NCI-H1930 (cell line): ENCODE results near the gene TMEM242.
A peak's percentile ranks its signal among the peaks of the same experiment; 100 is the strongest.

Source experiments
- DNase-seq, 2 experiments: peaks; one replicate each; lab custom pipeline; 2025; lab: John Stamatoyannopoulos, UW

The TMEM242 gene

DNA sequence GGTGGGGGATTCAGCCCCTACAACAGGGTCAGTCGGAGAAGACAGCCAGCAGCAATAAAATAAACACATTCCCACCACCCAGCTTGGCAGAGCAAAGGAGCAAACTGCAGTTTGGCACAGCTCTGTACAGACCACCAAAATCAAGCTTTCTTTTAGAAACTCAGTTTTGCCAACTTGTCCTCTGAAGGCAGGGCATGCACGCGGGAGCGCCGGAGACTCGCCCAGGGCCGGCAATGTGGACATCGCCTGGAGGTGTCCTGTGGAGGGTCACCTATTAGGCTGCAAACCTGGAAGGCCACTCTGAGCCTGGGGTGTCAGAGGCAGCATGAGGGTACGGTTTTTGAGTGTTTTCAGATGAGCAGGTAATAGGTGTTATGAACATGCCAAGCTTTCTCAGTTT, 34.7 kb downstream of the TMEM242 start:
- DNase-seq: no peak

- no peak for DNase-seq
Observed at GRCh38 chr6:157287923-157288322, 35.4 kb downstream of the TMEM242 start.

DNA sequence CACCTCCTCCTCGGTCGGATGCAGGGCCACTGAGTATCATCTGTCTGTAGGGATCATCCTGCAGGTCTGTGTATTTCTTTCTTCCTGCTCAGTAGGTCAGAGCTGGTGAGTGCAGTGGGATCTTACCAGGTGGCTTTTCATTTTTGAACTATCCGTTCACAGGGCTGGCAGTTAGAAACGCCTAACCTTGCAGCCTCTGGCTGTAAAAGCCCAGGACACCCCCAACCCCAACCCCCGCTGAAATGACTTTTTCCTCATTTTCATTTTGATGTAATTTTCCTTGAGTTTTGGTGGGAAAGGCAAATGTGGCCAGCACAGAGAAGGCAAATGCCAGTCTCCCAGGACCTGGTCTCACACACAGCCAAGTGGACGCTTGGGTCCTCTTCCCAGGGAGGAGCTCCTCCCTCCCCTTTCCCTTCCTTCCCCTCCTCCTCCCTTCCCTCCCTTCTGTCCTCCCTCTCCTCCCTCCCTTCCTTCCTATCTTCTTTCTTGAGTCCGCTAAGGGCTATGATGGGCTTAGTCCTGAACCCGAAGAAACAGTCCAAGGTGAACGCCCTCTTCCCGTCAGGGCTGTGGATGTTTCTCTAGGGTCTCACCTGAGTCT, 36.0 kb downstream of the TMEM242 start:
- no peak for DNase-seq

- no peak for DNase-seq
Observed at GRCh38 chr6:157285422-157285779, 37.9 kb downstream of the TMEM242 start.

DNA sequence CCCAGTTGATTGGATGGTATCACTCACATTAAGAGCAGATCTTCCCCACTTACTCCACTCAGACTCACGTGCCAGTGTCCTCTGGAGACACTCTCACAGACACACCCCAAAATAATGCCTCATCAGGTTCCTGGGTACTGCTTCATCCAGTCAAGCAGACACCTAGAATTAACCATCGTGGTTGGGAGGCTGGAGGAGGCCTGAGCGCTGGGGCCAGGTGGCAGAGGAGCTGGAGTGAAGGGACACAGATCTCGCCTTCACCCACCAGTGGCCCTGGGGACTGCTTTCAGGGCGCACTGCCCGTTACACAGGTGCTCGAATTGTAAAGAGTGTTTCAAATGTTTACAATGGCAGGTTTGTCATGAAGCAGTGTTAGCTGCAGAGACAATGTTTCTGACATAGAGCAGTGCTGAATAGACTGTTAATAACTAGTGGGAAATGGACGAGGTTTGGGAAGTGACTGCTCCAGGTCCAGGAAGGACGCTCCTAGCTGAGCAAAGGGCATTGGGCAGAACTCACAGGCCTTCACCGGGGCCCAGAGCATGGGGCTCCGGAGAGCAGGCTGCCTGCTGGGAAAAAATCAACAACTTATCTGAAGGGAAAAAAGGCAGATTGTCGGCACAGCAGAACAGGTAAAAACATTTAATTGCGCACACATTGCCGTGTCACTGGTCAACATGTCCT, 38.4 kb downstream of the TMEM242 start:
- DNase-seq: no peak

DNA sequence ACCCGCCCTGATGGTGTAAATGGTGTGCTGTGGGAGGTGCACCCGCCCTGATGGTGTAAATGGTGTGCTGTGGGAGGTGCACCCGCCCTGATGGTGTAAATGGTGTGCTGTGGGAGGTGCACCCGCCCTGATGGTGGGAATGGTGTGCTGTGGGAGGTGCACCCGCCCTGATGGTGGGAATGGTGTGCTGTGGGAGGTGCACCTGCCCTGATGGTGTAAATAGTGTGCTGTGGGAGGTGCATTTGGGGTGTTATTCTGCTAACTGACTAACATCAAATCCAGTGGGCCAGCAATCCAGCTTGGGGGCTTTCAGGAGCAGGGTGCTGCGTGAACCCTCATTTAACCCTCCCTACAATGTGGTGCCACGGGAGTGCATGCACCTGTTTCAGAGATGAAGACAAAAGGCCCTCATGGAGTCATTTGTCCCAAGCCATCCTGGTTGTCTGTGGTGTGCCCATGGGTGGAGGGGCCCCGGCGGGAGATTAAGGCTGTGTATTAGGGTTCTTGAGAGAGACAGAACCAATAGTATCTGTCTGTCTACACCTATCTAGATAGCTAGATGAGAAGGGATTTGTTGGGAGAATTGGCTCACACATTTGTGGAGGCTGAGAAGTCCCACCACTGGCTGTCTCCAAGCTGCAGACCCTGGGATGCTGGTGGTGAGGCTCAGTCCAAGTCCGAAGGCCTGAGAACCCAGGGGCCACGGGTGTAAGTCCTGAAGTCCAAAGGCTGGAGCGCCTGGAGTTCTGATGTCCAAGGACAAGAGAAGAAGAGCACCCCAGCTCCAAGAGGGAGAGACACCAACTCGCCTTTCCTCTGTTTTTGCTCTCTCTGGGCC, 39.2 kb downstream of the TMEM242 start:
- DNase-seq: no peak

GRCh38 chr6:157283330-157283898, 39.9 kb downstream of the TMEM242 start:
- no peak for DNase-seq

DNA sequence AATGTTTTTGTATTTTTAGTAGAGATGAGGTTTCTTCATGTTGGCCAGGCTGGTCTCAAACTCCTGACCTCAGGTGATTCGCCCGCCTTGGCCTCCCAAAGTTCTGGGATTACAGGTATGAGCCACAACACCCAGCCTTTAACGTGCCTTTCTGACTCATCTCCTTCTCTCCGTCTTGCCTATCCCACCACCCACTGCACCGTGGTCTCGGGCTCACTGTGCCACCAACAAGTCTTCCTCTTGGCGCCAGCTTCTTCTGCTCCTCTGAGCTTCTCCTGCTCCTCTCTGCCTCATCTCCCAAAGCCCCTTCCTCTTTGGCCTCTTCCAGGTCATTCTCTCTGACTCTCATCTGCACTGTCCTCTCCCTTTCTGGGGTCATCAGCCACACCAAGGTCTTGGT, 41.0 kb downstream of the TMEM242 start:
- DNase-seq: no peak

DNA sequence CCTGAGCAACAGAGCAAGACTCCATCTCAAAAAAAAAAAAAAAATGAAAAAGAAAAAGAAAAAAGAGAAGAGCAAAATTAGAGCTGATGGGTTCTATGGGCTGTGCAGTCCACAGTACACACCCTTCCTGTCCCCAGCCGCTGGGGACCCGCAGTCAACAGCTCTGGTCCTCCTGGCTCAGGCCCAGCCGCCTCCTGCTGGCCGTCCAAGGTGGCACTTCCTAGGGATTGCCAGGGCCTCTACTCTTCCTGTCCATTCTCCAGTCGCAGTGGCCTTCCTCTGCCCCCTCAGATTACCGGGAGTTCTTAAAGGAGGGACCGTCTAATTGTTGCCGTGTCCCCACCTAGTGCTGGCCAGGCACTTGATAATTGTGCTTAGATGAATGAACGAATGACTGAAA, 41.7 kb downstream of the TMEM242 start:
- no peak for DNase-seq

GRCh38 chr6:157280947-157281346, 42.4 kb downstream of the TMEM242 start:
- no peak for DNase-seq

- no peak for DNase-seq
Observed at GRCh38 chr6:157280157-157280556, 43.2 kb downstream of the TMEM242 start.

GRCh38 chr6:157278171-157278570, 45.1 kb downstream of the TMEM242 start:
- no peak for DNase-seq

DNA sequence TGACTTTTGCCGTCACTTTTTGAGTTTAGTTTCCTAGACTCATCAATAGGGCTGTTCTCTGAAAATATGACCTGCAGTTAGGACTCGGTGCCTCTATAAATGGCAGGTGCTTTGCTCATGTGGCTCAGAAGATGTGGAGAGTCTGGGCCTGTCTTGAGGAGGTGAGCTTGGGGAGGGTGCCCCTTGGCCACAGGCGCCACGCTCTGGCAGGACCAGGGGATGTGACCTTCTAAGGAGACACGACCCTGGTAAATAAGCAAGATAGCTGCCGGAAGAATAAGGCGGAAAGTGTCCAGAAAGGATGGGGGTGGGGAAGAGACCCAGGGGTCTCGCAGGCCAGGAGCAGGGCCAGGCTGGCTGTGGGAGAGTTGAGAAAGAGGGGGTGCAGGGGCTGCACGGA, 46.6 kb downstream of the TMEM242 start:
- DNase-seq: no peak

- DNase-seq: no peak
Observed at GRCh38 chr6:157276134-157276532, 47.2 kb downstream of the TMEM242 start.

GRCh38 chr6:157274471-157275226, 48.7 kb downstream of the TMEM242 start:
- peak; percentile 22 to 63 for DNase-seq

DNA sequence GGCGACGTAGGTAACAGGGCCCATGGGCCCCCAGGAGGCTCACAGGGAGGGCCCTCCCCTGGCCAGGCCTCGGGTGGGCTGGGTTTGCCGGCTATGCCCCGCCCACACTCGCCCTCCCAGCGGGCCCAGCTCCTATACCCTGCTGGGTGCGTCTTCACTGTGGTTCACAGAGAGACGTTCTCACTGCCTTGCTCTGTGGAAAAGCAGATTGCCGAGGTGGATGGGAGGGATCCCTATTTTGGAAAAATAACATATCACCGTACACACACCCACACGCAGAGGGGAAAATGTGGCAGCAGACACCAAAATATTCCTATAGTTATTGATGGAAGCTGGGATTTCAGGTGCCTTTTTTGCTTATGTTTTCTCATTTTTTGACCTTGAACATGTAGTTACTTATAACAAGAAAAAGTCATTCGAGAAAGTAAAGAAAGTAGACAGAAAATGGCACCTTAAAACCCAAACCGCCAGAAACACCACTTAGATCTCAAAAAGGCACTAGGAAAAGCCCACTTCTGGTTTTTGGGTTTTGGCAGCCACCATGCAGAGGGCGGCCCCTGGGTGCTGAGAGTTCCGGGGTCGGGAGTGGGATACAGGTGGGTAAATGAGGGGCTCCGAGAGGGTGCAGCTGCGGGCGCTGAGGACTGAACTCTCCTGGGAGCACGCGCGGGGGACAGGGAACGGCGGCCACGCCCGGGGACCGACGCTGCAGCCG, 49.4 kb downstream of the TMEM242 start:
- DNase-seq: peak in 1 of 2 experiments; percentile 17

DNA sequence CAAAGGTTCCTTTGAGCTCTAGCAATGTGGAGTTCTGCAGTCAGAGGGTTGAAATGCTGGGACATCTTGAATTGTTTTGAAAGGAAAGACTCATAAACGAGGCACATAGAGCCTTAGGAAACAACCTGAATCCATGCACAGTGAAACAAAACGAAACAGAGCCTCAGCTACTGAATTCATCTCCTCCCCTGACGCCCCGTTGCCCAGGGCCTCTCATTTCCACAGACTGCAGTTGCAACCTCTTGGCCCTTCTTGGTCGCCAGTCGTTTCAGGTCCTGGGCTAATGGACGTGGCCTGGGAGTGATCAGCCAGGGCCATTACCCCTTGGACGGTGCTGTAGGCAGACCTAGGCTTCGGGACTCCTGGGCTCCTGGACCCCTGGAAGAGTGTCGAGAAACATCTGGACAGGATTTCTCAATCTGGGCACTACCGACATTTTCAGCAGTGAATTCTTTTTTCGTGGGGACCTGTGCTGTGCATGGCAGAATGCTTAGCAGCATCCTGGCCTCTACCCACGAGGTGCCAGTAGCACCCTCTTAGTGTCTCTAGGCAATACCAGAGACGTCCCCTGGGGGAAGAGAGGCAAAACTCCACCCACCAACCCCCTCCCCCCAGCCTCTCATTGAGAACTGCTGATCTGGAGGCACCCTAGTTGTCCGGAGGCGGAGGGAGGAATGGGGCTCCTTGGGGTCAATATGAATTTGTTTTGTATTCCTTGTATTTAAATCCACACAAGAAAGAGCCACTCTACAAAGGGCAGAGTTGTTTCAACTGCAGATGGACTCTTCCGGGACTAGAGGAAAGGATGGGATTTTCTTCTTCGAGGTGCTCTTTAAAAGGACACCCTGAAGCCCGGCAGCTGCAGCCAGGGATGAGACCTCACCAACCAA, 50.2 kb downstream of the TMEM242 start:
- no peak for DNase-seq

DNA sequence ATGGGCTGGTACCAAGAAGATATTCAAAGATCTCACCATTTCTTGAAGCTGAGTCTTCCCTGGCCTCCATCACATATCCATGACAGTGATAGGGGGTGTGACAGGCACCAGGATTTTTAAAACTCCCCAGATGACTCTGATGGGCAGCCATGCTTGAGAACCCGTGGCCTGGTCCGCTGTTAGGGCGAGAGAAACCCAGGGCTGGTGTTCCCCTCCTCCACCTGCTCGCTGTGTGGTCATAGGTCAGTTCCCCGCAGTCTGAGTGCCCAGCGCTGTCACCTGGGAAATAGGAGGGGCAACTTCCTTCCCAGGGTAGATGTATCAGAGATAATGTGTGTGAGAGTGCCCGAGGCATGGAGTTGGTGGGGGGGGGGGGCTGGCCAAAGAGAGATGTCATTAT, 50.9 kb downstream of the TMEM242 start:
- no peak for DNase-seq

DNA sequence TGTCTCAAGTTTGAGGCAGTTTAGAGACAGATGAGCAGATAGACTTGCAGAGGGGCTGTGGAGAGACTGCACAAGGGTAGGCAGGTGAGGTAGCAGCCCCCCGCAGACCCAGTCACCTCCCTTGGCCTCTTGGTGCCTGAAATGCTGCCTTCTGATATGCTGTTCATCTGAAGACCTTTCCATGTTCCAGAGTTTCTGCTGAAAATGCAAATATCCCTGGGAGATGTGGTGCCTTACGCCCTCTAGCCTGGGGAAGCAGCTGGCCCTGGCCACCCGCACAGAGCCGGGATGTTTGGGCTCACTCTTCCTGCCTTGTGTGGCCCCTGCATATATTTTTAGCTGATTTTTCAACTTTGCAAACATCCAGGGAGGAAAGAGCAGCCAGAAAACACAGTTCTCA, 51.4 kb downstream of the TMEM242 start:
- no peak for DNase-seq

GRCh38 chr6:157271441-157271840, 51.9 kb downstream of the TMEM242 start:
- no peak for DNase-seq
